H1 (cell line): ENCODE results near the gene MXRA7.

Source experiments
- ATF2 ChIP-seq: IDR thresholded peaks from 2 replicates; pipeline ENCODE4 v1.6.1; 2012; ENCODE audit warnings: low read length, inconsistent platforms
- CEBPB ChIP-seq: IDR thresholded peaks from 2 replicates; pipeline ENCODE4 v1.6.1; 2012; ENCODE audit warnings: low read depth, low read length
- CTCF ChIP-seq, 3 experiments: IDR thresholded peaks; 1 replicate in 2 of 3; 2 replicates in 1 of 3; pipeline versions ENCODE4 v1.5.1 to v1.6.1; 2011; ENCODE audit warnings: low read length in 3 of 3, mild to moderate bottlenecking in 3 of 3, inconsistent platforms in 2 of 3, low read depth in 1 of 3, moderate library complexity in 1 of 3; ENCODE audit not compliant: insufficient read depth in 1 of 3; ENCODE audit errors: control extremely low read depth in 1 of 3
- EP300 ChIP-seq, 2 experiments: IDR thresholded peaks; 1 replicate in 1 of 2; 2 replicates in 1 of 2; pipeline ENCODE4 v1.6.1; 2011 to 2012; ENCODE audit warnings: low read depth in 2 of 2, low read length in 2 of 2, mild to moderate bottlenecking in 2 of 2, borderline replicate concordance in 1 of 2, inconsistent platforms in 1 of 2, moderate library complexity in 1 of 2
- EZH2 ChIP-seq: fragments of 200-600 bp; sonication (generic); IDR thresholded peaks from 2 replicates; pipeline ENCODE4 v1.7.1; 2012; ENCODE audit warnings: low read depth, mild to moderate bottlenecking, moderate library complexity, low read length, inconsistent platforms; ENCODE audit not compliant: severe bottlenecking
- HDAC6 ChIP-seq: IDR thresholded peaks from one replicate; pipeline ENCODE4 v1.7.1; 2012; ENCODE audit warnings: low read depth, mild to moderate bottlenecking, inconsistent platforms, low read length, moderate library complexity
- POLR2A ChIP-seq, 2 experiments: IDR thresholded peaks; 1 replicate in 1 of 2; 2 replicates in 1 of 2; pipeline ENCODE4 v1.6.1; 2011; ENCODE audit warnings: low read depth in 2 of 2, low read length in 2 of 2, mild to moderate bottlenecking in 2 of 2; ENCODE audit errors: control extremely low read depth in 1 of 2
- TF ChIP-seq, protein P1 (sequence below): IDR thresholded peaks from 2 replicates; pipeline ENCODE4 v1.6.1; 2012; ENCODE audit warnings: inconsistent platforms

- TF ChIP-seq CTCF (IDR thresholded peaks at IDR 0.05; ENCODE audit: control extremely low read depth in 1 of 3, insufficient read depth in 1 of 3, low read depth in 1 of 3, low read length in 3 of 3) (no peak), CEBPB (no peak), HDAC6 (no peak), ATF2 (no peak), EZH2 (no peak), POLR2A (IDR thresholded peaks at IDR 0.05; ENCODE audit: control extremely low read depth in 1 of 2, low read depth in 2 of 2, low read length in 2 of 2) (peak; percentile 33 to 55), EP300 (IDR thresholded peaks at IDR 0.05; ENCODE audit: borderline replicate concordance in 1 of 2, low read depth in 2 of 2, low read length in 2 of 2) (no peak)
- TF ChIP-seq, protein P1, sequence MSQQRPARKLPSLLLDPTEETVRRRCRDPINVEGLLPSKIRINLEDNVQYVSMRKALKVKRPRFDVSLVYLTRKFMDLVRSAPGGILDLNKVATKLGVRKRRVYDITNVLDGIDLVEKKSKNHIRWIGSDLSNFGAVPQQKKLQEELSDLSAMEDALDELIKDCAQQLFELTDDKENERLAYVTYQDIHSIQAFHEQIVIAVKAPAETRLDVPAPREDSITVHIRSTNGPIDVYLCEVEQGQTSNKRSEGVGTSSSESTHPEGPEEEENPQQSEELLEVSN, result no peak
These were observed 23.5 kb upstream of the MXRA7 start for GRCh38 chr17:76734080-76734840.
